Kidney epithelial cell (primary cell): ENCODE measurements around the gene STRAP. TPM values are rescaled to one million over a fixed set of nuclear protein-coding genes. Genes with fewer than 3 reads are reported as not detected.

Experiments
- total RNA-seq: library from RNA; depleted of rRNA; stranded (reverse); fragments of >200 nt; gene quantifications from 2 replicates; pipeline ENCODE4 v1.2.3, GENCODE V29; 2015

STRAP gene
- total RNA-seq, 1 donor from 2014 or later: 188 TPM

Other genes with a start within 250 kb of the STRAP start
- 17.8 and 19.2 TPM in 2 replicates for gene EPS8, start 93.0 kb upstream of the STRAP start, total RNA-seq
- 37.1 and 39.3 TPM in 2 replicates for gene DERA, start 28.9 kb downstream of the STRAP start, total RNA-seq